Retinal pigment epithelial cell (primary cell): ENCODE results near the gene ZNF440.

Experiments used
- DNase-seq: peaks from one replicate; pipeline ENCODE4 v3.0.0-alpha.2; 2010; ENCODE audit warnings: low read depth
- H3K4me3 ChIP-seq: 2 replicates; pipeline ENCODE4 v1.5.1; 2011; ENCODE audit warnings: mild to moderate bottlenecking, low read length, control low read depth, moderate library complexity
- TF ChIP-seq, protein P1 (sequence below): conservative IDR thresholded peaks from 2 replicates; pipeline ENCODE4 v1.5.1; 2011; ENCODE audit warnings: low read depth, low read length, control low read depth, inconsistent platforms

The ZNF440 gene

DNA sequence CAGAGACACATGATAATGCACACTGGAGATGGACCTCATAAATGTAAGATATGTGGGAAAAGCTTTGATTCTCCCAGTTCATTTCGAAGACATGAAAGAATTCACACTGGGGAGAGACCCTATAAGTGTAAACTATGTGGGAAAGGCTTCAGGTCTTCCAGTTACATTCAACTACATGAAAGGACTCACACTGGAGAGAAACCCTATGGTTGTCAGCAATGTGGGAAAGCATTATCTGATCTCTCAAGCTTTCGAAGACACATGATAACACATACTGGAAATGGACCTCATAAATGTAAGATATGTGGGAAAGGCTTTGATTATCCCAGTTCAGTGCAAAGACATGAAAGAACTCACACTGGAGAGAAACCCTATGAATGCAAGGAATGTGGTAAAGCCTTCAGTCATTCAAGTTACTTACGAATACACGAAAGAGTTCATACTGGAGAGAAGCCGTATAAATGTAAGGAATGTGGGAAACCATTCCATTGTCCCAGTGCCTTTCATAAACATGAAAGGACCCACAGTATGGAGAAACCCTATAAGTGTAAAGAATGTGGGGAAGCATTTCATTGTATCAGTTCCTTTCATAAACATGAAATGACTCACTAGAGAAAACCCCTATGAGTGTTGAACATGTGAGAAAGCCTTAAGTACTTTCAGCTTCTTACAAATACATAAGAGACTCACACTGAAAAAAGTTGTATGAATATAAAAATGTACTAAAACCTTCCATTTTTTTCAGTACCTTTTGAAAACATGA, 32.6 kb upstream of the ZNF440 start:
- TF ChIP-seq, protein P1, sequence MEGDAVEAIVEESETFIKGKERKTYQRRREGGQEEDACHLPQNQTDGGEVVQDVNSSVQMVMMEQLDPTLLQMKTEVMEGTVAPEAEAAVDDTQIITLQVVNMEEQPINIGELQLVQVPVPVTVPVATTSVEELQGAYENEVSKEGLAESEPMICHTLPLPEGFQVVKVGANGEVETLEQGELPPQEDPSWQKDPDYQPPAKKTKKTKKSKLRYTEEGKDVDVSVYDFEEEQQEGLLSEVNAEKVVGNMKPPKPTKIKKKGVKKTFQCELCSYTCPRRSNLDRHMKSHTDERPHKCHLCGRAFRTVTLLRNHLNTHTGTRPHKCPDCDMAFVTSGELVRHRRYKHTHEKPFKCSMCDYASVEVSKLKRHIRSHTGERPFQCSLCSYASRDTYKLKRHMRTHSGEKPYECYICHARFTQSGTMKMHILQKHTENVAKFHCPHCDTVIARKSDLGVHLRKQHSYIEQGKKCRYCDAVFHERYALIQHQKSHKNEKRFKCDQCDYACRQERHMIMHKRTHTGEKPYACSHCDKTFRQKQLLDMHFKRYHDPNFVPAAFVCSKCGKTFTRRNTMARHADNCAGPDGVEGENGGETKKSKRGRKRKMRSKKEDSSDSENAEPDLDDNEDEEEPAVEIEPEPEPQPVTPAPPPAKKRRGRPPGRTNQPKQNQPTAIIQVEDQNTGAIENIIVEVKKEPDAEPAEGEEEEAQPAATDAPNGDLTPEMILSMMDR = no peak
- H3K4me3 ChIP-seq = no peak overlapping the region
- DNase-seq = no peak

DNA sequence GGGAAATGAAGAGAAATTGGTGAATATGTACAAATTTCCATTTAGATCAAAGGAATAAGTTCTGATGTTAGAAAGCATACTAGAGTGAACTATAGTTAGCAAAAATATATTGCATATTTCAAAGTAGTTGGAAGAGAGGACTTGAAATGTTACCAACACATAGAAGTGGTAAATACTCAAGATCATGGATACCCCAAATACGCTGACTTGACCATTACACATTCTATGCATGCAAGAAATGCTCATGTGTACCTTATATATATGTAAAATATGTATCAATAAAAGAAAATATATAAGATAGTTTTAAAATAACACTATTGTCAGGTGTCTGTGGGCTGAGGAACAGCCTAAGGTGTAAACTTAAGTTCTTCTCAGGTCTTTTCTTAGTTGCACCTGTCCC, 30.3 kb upstream of the ZNF440 start:
- TF ChIP-seq, protein P1 = no peak
- no peak for DNase-seq
- no peak overlapping the region for H3K4me3 ChIP-seq

DNA sequence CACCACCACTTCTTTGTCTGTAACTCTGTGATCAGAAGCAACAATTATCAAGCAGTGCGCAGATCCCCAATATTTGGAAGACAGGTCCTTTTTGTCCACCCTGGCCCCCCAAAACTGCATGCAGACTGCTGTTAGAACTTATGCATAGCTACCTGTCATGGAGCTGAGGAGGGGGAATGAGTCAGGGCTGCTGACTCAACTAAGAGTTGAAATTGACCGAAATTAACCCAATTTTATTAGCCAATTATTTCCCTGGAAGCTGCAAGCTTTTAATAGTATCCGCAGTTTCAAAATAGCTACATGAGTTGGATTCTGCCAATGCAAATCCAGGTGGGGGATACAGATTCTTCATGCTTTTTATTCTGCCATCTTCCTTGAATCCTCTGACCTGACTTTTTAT, 29.7 kb upstream of the ZNF440 start:
- DNase-seq = no peak
- TF ChIP-seq, protein P1 = no peak
- no peak overlapping the region for H3K4me3 ChIP-seq

DNA sequence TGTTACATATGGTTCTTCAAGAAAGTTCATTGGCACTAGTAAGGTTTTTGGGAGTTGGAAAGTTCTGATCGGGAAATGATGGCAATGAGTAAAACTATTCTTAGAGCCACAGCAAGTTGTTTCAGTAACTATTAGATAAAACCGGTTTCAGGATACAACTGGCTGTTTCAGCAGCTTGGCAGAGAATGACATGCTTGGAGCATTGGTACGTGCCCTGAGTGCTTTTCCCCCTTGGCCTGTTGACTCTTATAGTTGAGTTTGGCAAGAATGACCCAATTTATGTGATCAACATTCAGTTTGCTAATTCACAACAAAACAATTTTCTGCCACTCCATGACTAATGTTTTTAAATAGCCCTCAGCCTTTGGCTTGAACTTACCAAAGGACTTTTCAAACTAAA, 26.5 kb upstream of the ZNF440 start:
- no peak overlapping the region for H3K4me3 ChIP-seq
- DNase-seq = no peak
- TF ChIP-seq, protein P1 = no peak

DNA sequence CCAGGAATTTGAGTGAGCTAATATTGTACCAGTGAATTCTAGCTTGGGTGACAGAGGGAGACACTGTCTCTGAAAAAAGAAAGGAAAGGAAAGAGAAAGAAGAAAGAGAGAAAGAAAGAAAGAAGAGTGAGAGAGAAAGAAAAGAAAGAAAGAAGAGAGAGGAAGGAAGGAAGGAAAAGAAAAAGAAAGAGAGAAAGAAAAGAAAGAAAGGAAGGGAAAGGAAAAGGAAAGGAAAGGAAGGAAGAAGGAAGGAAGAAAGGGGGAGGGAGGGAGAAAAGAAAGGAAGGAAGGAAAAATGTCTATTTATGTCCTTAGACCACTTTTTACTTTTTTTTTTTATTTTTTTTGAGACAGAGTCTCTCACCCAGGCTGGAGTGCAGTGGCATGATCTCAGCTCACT, 21.1 kb upstream of the ZNF440 start:
- no peak for DNase-seq
- TF ChIP-seq, protein P1 = no peak
- no peak overlapping the region for H3K4me3 ChIP-seq

DNA sequence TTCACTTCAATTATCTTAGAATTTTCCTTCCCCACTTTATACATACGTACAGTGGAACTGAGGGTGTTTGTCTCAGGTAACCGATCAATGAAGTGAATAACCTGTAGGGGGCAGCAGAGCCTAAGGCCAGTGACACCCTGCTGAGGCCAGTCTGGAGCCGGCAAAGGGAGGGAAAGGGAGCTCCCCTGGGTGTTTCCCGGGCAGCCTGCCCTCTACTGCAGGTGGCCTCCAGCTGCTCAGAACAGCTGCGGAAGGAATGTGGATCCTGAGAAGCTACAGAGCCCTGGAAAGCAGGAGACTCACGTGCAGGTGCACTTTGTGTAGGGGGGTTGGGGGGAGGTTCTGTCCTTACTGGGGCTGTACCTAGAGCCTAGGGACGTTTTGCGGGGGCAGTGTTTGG, 16.6 kb upstream of the ZNF440 start:
- no peak overlapping the region for H3K4me3 ChIP-seq
- peak; percentile 47 for DNase-seq
- TF ChIP-seq, protein P1 = peak; percentile 75
